Fibroblast of upper back skin (primary cell): ENCODE results near the gene HECW1.
"Not testable (repeated sequence)": the region's sequence is repeated elsewhere in the genome, so short reads cannot be mapped to it uniquely, and the experiment has no call there.

ENCODE experiments used
- DNase-seq: peaks from one replicate; pipeline ENCODE4 v3.0.0-alpha.2; 2013

The HECW1 gene

GRCh38 chr7:43479042-43479441 is 366.6 kb downstream of the HECW1 start:
- peak; percentile 32 for DNase-seq

DNA sequence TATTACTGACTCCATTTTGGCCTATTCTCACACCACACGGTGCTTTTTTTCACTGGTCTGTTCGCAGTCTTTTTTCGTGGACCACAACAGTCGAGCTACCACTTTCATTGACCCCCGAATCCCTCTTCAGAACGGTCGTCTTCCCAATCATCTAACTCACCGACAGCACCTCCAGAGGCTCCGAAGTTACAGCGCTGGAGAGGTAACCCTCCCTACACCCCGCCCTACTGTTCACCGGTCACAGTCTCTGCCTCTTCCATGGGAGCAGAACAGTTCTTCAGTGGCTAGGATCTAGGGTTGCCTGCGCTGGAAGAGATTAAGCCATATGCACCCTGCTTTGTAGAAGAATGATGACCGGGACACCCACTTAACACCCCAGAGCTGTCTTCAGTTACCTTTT is 367.1 kb downstream of the HECW1 start:
- DNase-seq: no peak

GRCh38 chr7:43480581-43480980 is 368.1 kb downstream of the HECW1 start:
- peak; percentile 16 for DNase-seq

GRCh38 chr7:43481902-43482678 is 369.6 kb downstream of the HECW1 start:
- peak; percentile 86 for DNase-seq

DNA sequence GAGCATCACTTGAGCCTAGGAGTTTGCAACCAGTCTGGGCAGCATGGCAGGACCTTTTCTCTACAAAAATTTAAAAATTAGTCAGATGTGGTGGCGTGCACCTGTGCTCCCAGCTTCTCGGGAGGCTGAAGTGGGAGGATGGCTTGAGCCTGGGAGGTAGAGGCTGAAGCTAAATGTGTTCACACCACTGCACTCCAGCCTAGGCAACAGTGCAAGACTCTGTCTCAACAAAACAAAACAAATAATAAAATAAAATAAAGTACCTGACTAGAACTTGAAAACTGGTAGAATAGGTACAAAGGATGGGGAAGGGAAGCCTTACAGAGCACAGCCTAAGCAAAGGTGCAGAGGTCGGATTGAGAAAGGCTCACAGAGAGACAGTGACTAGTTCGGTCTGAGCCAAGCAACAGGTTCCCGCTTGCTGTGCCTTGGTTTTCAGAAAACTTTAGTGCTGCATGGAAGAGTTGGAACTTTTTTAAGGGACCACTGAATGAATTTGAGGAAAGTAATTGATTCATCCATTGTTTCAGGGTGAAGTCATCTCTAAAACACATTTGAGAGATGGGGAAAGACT is 370.3 kb downstream of the HECW1 start:
- peak; percentile 31 for DNase-seq

DNA sequence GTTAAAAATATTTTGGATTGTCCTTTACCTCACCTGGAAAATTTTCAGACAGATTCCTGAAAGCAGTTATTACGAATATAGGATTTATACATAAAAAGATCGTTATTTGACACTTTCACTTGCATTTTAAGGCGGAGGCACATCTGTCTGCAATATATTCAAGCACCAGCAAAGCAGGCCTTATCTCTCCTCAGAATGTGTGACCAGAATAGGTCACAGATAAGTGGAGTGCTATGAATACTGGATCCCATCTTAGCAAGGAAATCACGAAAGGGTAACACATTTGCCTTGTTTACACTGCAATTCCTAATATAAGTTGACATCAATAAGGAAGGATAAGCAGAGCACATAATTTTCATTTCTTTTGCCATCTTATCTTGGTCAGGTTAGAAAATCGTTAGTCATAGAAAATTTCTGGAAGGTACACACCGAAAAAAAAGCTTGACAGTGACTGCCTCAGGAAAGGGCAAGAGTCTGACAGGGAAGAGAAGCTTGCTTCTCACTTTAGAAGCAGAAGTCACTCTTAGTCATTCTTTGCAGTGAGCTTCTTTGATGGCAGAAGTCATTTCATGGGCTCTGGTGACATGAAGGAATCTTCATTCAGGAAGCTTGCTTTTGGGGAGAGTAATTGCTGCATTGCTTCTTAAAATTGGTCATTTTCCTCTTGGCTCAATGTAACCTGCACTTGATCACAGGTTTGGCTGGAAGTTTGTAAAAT is 372.4 kb downstream of the HECW1 start:
- no peak for DNase-seq

GRCh38 chr7:43485580-43485979 is 373.1 kb downstream of the HECW1 start:
- no peak for DNase-seq

GRCh38 chr7:43486008-43486407 is 373.6 kb downstream of the HECW1 start:
- DNase-seq: not testable (repeated sequence)

GRCh38 chr7:43486634-43487033 is 374.2 kb downstream of the HECW1 start:
- DNase-seq: no peak

- no peak for DNase-seq
Observed at GRCh38 chr7:43487731-43488073, 375.3 kb downstream of the HECW1 start.

DNA sequence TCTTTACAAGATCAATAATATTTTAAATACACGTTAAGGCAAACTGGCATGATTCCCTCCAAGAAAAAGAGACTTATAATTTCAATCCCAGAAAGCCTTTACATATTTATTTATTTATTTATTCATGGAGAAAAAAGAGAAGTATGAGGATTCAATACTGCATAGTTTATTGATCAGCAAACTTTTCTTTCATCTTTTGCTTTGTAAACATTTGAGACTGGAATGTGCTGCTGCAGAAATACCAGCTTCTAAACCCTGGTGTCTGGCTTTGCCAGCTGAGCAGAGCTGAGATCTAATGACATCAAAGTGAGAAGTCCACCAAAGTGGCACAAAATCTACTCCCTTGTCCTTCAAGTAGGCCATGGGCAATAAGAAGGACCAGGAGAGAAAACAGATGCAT is 376.8 kb downstream of the HECW1 start:
- no peak for DNase-seq

GRCh38 chr7:43490016-43490415 is 377.6 kb downstream of the HECW1 start:
- no peak for DNase-seq

- DNase-seq: no peak
Observed at GRCh38 chr7:43491123-43491522, 378.7 kb downstream of the HECW1 start.

DNA sequence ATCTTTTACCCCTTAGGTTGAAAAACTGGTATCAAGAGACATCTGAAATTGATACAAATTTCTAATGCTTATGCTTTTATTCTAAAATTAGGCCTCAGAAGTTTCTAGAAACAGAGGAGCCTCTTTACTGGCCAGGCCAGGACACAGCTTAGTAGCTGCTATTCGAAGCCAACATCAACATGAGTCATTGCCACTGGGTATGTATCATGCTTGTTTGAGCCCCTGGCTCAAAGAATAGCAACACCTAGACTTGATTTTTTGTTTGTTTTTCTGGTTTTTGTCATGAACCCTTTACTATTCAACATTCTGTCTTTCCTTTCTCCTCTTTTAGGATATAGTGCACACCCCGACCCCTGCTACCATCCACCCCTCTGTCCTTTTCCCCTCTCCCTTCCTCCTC is 379.5 kb downstream of the HECW1 start:
- peak; percentile 77 for DNase-seq

GRCh38 chr7:43492896-43493295 is 380.4 kb downstream of the HECW1 start:
- DNase-seq: peak; percentile 30

GRCh38 chr7:43495572-43495971 is 383.1 kb downstream of the HECW1 start:
- DNase-seq: no peak

- no peak for DNase-seq
Observed at GRCh38 chr7:43496596-43496995, 384.1 kb downstream of the HECW1 start.

GRCh38 chr7:43501870-43502269 is 389.4 kb downstream of the HECW1 start:
- peak; percentile 88 for DNase-seq

- no peak for DNase-seq
Observed at GRCh38 chr7:43502941-43503340, 390.5 kb downstream of the HECW1 start.

- no peak for DNase-seq
Observed at GRCh38 chr7:43505412-43505811, 393.0 kb downstream of the HECW1 start.

DNA sequence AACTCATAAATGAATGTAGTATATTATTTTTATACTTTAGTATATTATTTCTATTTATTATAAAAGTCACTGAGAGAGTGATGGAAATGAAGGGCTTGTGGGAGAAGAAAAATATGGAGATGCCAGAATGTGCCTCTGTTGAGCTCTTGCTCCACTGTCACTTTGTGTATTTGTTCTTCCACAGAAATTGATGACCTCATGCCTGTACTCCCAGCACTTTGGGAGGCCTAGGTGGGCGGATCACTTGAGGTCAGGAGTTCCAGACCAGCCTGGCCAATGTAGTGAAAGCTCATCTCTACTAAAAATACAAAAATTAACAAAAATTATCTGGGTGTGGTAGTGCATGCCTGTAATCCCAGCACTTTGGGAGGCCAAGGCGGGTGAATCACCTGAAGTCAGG is 394.0 kb downstream of the HECW1 start:
- DNase-seq: no peak

DNA sequence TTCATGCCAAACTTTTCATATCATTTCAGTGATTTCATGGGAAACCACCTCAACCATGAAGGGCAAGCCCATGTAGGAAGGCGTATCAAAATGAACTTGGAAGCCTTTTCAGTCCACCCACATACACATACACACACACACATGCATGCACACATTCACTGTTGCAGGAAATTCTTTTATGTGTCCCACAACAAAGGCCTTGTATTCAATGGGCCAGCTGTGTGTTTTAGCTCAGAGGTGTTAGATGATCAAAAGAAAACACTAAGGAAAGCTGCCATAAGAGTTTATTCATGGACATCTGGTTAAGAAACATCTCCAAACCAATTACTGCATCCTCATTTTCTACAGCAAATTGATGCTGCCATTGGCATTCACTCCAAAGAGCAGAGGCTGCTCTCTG is 396.0 kb downstream of the HECW1 start:
- DNase-seq: no peak

- DNase-seq: no peak
Observed at GRCh38 chr7:43509906-43510305, 397.5 kb downstream of the HECW1 start.

GRCh38 chr7:43511029-43511428 is 398.6 kb downstream of the HECW1 start:
- no peak for DNase-seq
